Neural crest cell (in vitro differentiated cells): ENCODE measurements around the gene ARHGEF2. TPM values are rescaled to one million over a fixed set of nuclear protein-coding genes. Genes with fewer than 3 reads are reported as not detected.
A peak's percentile ranks its signal among the peaks of the same experiment; 100 is the strongest.
"Not testable (repeated sequence)": the region's sequence is repeated elsewhere in the genome, so short reads cannot be mapped to it uniquely, and the experiment has no call there.

Source experiments
- DNase-seq: peaks from one replicate; pipeline ENCODE4 v3.0.0; 2021; ENCODE audit warnings: low read depth, mixed read lengths, low spot score
- H3K27ac Mint-ChIP-seq: one replicate; pipeline ENCODE4 v1.8.0; 2021; ENCODE audit warnings: mild to moderate bottlenecking, mixed read lengths; ENCODE audit not compliant: unreplicated experiment
- H3K27me3 Mint-ChIP-seq: 2 replicates; pipeline ENCODE4 v1.8.0; 2021; ENCODE audit warnings: low read depth, mild to moderate bottlenecking, mixed read lengths
- H3K36me3 Mint-ChIP-seq: 2 replicates; pipeline ENCODE4 v1.8.0; 2021; ENCODE audit warnings: low read depth, mild to moderate bottlenecking, mixed read lengths
- H3K4me1 Mint-ChIP-seq: 2 replicates; pipeline ENCODE4 v1.8.0; 2021; ENCODE audit warnings: mixed read lengths
- H3K4me3 Mint-ChIP-seq: one replicate; pipeline ENCODE4 v1.8.0; 2021; ENCODE audit warnings: mild to moderate bottlenecking, mixed read lengths
- H3K9me3 Mint-ChIP-seq: 2 replicates; pipeline ENCODE4 v1.8.0; 2021; ENCODE audit warnings: mixed read lengths
- CTCF ChIP-seq: fragments of 200-600 bp; sonication (generic); conservative IDR thresholded peaks from 2 replicates; pipeline ENCODE4 v1.5.0; 2021; ENCODE audit warnings: antibody characterized with exemption, mild to moderate bottlenecking
- total RNA-seq: library from RNA; stranded (reverse); gene quantifications from 2 replicates; pipeline ENCODE4 v1.2.1, GENCODE V29; 2021

Gene ARHGEF2
- total RNA-seq, 1 donor from 2014 or later: 97.6 TPM

- peaks cover 30% of the 10 kb centered on the region for H3K4me1 Mint-ChIP-seq
- no peak overlapping the region for H3K4me3 Mint-ChIP-seq
- H3K27ac Mint-ChIP-seq: no peak overlapping the region
- no peaks in the 10 kb centered on the region for H3K27me3 Mint-ChIP-seq
- H3K9me3 Mint-ChIP-seq: no peaks in the 10 kb centered on the region
- TF ChIP-seq CTCF: no peak
- H3K36me3 Mint-ChIP-seq: peaks cover 7% of the 10 kb centered on the region
- DNase-seq: no peak
These were observed 45.9 kb downstream of the ARHGEF2 start for GRCh38 chr1:155932487-155932886.

GRCh38 chr1:155932081-155932480 lies 46.3 kb downstream of the ARHGEF2 start:
- TF ChIP-seq CTCF: no peak
- no peaks in the 10 kb centered on the region for H3K27me3 Mint-ChIP-seq
- H3K27ac Mint-ChIP-seq: no peak overlapping the region
- H3K36me3 Mint-ChIP-seq: peaks cover 8% of the 10 kb centered on the region
- peaks cover 30% of the 10 kb centered on the region for H3K4me1 Mint-ChIP-seq
- no peak for DNase-seq
- no peaks in the 10 kb centered on the region for H3K9me3 Mint-ChIP-seq
- no peak overlapping the region for H3K4me3 Mint-ChIP-seq

GRCh38 chr1:155931332-155932038 lies 46.9 kb downstream of the ARHGEF2 start:
- H3K9me3 Mint-ChIP-seq: no peaks in the 10 kb centered on the region
- H3K36me3 Mint-ChIP-seq: peaks cover 13% of the 10 kb centered on the region
- H3K27ac Mint-ChIP-seq: no peak overlapping the region
- peaks cover 30% of the 10 kb centered on the region for H3K4me1 Mint-ChIP-seq
- no peaks in the 10 kb centered on the region for H3K27me3 Mint-ChIP-seq
- no peak for DNase-seq
- no peak for TF ChIP-seq CTCF
- H3K4me3 Mint-ChIP-seq: peak overlapping the region; percentile 73

GRCh38 chr1:155930725-155931124 lies 47.6 kb downstream of the ARHGEF2 start:
- not testable (repeated sequence) for H3K9me3 Mint-ChIP-seq, DNase-seq, H3K27me3 Mint-ChIP-seq, H3K27ac Mint-ChIP-seq
- H3K4me3 Mint-ChIP-seq: peak overlapping the region; percentile 73
- peaks cover 26% of the 10 kb centered on the region for H3K4me1 Mint-ChIP-seq
- H3K36me3 Mint-ChIP-seq: peaks cover 13% of the 10 kb centered on the region

- H3K27ac Mint-ChIP-seq: no peak overlapping the region
- peaks cover 17% of the 10 kb centered on the region for H3K36me3 Mint-ChIP-seq
- no peak for DNase-seq
- peaks cover 26% of the 10 kb centered on the region for H3K4me1 Mint-ChIP-seq
- H3K9me3 Mint-ChIP-seq: no peaks in the 10 kb centered on the region
- no peak for TF ChIP-seq CTCF
- no peaks in the 10 kb centered on the region for H3K27me3 Mint-ChIP-seq
- H3K4me3 Mint-ChIP-seq: peak overlapping the region; percentile 14
These were observed 49.3 kb downstream of the ARHGEF2 start for GRCh38 chr1:155929057-155929456.

- TF ChIP-seq CTCF: no peak
- H3K27me3 Mint-ChIP-seq: no peaks in the 10 kb centered on the region
- peaks cover 37% of the 10 kb centered on the region for H3K36me3 Mint-ChIP-seq
- H3K9me3 Mint-ChIP-seq: no peaks in the 10 kb centered on the region
- DNase-seq: no peak
- H3K4me3 Mint-ChIP-seq: no peak overlapping the region
- peaks cover 5% of the 10 kb centered on the region for H3K4me1 Mint-ChIP-seq
- no peak overlapping the region for H3K27ac Mint-ChIP-seq
These were observed 52.8 kb downstream of the ARHGEF2 start for GRCh38 chr1:155925506-155925905.
